Muscle layer of colon (tissue), 2 donors: ENCODE measurements around the gene TSPAN31.
A peak's percentile ranks its signal among the peaks of the same experiment; 100 is the strongest.

Experiments
- H3K27ac ChIP-seq: one replicate; pipeline ENCODE4 v1.7.0; 2013; ENCODE audit warnings: low read depth, mild to moderate bottlenecking, low read length, moderate library complexity
- H3K27me3 ChIP-seq, 2 donors: one replicate each; pipeline ENCODE4 v1.7.0; 2013; ENCODE audit warnings: low read length in 2 of 2, mild to moderate bottlenecking in 2 of 2; ENCODE audit not compliant: insufficient read depth in 2 of 2, control insufficient read depth in 1 of 2
- H3K36me3 ChIP-seq: one replicate; pipeline ENCODE4 v1.7.0; 2013; ENCODE audit warnings: mild to moderate bottlenecking, low read length; ENCODE audit not compliant: insufficient read depth
- H3K4me1 ChIP-seq: one replicate; pipeline ENCODE4 v1.7.0; 2013; ENCODE audit warnings: mild to moderate bottlenecking, low read length; ENCODE audit not compliant: insufficient read depth
- H3K4me3 ChIP-seq, 2 donors: one replicate each; pipeline ENCODE4 v1.7.0; 2013; ENCODE audit warnings: low read length in 2 of 2, low read depth in 1 of 2, mild to moderate bottlenecking in 1 of 2, moderate library complexity in 1 of 2
- H3K9ac ChIP-seq: one replicate; pipeline ENCODE4 v1.7.0; 2013; ENCODE audit warnings: low read length
- H3K9me3 ChIP-seq: one replicate; pipeline ENCODE4 v1.7.0; 2013; ENCODE audit warnings: mild to moderate bottlenecking, low read length
- donor health status: abdominal sarcoma.
- donor health status: Adenocarcinoma of cecum.

The TSPAN31 gene

DNA sequence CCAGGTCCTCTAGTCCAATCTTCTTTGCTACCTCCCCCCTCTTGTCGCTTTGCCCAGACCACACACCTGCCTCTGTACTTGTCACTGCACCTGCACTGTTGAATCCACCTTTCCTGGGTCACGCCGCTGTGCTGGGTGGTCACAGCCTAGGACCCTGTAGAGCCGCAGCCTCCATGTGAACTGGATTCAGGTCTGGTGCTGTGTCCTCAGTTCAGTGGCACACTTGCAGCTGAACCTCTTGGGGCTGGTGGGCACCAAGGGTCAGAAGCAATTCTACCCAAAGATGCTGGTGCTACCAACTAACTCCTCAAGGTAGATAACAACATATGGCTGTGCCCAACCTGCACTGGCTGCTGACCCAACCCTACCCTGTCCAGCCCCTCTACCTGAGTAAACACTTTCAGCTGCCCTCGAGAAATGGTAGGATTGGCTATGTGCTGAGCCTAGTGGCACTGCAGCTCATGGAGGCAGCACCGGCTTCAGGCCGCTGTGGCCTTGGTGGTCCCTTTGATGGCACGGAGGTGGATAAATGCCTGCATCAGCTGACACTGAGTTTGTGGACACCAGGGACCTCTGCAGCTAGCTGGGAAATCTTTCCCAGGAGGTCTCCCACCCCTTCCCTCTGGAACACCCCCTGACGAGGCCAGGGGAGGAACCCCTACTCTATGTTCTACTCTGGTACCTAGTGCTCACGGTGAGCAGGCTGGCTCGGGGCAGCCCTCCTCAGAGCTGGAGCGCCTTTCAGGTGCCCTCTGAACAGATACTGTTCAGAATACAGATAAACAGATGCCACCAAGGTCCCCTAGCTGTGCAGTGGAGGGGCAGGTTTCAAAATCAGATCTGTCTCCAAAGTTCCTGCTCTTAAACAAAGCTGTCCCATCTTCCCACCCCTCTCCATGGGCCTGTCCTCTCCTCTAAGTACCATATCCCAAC is 20.6 kb upstream of the TSPAN31 start:
- H3K4me3 ChIP-seq = no peak overlapping the region
- no peak overlapping the region for H3K27ac ChIP-seq
- no peaks in the 10 kb centered on the region for H3K4me1 ChIP-seq
- no peaks in the 10 kb centered on the region for H3K9me3 ChIP-seq
- no peak overlapping the region for H3K9ac ChIP-seq
- H3K27me3 ChIP-seq = peaks cover 6 to 39% of the 10 kb centered on the region in 2 donors
- H3K36me3 ChIP-seq = peaks cover 17% of the 10 kb centered on the region

DNA sequence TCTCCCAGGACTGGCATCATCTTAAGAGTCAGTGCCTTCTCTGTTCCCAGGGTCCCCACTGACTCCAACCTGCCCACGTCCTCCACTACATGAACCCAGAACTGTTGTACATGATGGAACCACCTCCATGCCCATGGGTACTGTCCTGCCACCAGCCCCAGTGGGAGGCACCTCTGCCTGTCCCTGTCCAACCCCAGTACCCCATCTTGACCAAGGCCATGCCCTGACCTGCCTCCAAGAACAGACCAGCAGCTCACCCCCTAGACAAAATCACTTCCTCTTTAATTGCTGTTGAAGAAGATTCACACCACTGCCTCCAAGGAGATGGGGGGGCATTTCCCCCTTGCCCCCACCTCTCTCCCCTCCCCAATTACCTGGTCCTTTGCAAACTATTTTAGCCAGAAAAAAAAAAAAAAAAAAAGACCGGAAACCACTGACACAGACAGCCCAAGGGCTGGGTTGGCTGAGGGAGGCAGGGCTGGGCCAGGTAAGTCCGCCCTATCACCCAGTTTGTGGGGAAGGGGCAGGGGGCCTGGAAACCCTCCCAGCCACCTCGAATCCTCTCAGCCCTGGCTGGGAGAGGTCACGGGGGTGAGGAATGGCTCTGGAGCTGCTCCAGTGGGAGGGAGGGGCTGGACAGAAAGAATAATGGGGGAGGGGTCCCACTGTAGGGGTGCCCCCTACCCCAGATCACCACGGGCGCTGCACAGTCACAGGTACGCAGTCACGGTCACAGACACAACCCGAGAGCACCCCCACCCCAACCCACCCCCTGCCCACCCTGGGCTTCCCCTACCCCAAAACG is 19.7 kb upstream of the TSPAN31 start:
- H3K4me3 ChIP-seq = no peak overlapping the region
- no peak overlapping the region for H3K9ac ChIP-seq
- no peak overlapping the region for H3K27ac ChIP-seq
- no peaks in the 10 kb centered on the region for H3K4me1 ChIP-seq
- peaks cover 9% of the 10 kb centered on the region for H3K36me3 ChIP-seq
- peaks cover 6 to 39% of the 10 kb centered on the region in 2 donors for H3K27me3 ChIP-seq
- H3K9me3 ChIP-seq = no peaks in the 10 kb centered on the region

- H3K4me1 ChIP-seq = no peaks in the 10 kb centered on the region
- H3K4me3 ChIP-seq = peak overlapping the region in 1 of 2 donors; percentile 56
- peaks cover 2% of the 10 kb centered on the region for H3K36me3 ChIP-seq
- H3K27me3 ChIP-seq = peaks cover 6 to 39% of the 10 kb centered on the region in 2 donors
- no peak overlapping the region for H3K27ac ChIP-seq
- H3K9ac ChIP-seq = no peak overlapping the region
- H3K9me3 ChIP-seq = no peaks in the 10 kb centered on the region
Measured at GRCh38 chr12:57725851-57726150, 19.0 kb upstream of the TSPAN31 start.

GRCh38 chr12:57726151-57726883 is 18.5 kb upstream of the TSPAN31 start:
- Histone ChIP-seq H3K27ac (no peak overlapping the region), H3K27me3 (peaks cover 6 to 39% of the 10 kb centered on the region in 2 donors)

DNA sequence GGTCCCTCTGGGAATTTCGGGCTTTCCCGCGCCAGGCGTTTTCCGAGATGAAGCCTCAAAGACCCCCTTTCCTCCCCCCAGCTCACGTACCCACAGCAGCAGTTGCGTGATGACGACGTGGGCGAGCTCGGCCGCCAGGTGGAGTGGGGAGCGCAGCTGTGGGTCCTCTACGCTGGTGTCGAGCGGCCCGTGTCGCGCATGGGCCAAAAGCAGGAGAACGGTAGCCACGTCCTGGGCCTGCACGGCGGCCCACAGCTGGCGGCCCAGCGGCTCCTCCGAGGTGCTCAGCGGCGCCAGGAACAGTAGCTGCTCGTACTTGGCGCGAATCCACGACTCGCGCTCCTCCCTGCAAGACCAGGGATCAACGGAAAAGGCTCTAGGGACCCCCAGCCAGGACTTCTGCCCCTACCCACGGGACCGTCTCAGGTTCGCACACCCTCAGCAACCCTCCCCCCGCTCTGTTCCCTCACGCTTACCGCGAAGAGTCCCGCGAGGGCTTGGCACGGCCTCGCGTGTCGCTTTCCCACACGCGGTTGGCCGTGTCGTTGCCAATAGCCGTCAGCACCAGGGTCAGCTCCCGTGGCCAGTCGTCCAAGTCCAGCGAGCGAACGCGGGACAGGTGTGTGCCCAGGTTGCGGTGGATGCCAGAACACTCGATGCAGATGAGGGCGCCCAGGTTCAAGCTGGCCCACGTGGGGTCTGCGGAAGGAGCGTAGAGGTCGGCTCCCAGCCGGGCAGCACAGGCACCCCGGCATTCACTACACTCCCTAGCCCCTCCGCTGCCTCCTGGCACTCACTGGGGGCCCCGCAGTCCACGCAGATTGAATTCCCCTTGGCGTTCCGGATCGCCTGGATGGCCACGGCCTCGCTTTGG is 17.7 kb upstream of the TSPAN31 start:
- H3K9ac ChIP-seq = no peak overlapping the region

More at GRCh38 chr12:57726151-57726883, 18.5 kb upstream of the TSPAN31 start:
- no peaks in the 10 kb centered on the region for H3K9me3 ChIP-seq
- H3K4me3 ChIP-seq = peak overlapping the region; percentile 51 to 56
- no peaks in the 10 kb centered on the region for H3K4me1 ChIP-seq
- no peak overlapping the region for H3K9ac ChIP-seq
- no peaks in the 10 kb centered on the region for H3K36me3 ChIP-seq

DNA sequence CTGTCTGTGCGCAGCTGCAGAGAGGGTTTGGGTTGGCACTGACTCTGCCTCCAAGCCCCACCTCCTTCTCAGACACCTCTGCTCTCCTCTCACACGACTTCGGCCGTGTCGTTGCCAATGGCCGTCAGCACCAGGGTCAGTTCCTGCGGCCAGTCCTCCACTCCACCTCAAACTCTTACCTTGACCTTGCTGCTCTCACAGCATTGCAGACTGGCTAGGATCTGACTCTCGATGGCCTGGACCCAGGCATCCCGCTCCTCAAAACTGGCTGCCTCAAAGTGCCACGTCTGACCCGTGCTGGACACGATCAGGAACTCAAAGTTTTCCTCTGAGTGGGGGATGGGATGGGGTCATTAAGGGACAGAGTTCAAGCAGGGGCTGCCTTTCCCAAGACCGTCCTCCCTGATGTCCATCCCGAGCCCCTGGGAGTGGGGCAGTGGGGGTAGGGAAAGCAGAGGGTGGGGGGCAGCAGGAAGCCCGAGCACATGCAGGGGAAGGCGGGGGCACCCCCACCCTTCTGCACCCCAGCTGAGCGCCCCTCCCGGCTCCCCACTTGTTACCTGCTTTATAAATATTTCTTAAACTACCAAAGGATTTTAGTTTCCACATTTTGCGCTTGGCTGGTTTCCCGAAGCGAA is 17.0 kb upstream of the TSPAN31 start:
- Histone ChIP-seq H3K4me1 (no peaks in the 10 kb centered on the region), H3K9ac (no peak overlapping the region), H3K9me3 (no peaks in the 10 kb centered on the region), H3K27me3 (peaks cover 6 to 39% of the 10 kb centered on the region in 2 donors), H3K27ac (no peak overlapping the region), H3K4me3 (no peak overlapping the region), H3K36me3 (no peaks in the 10 kb centered on the region)

More for the DNA sequence above, 17.7 kb upstream of the TSPAN31 start:
- Histone ChIP-seq H3K36me3 (no peaks in the 10 kb centered on the region), H3K4me3 (peak overlapping the region; percentile 51 to 56), H3K4me1 (no peaks in the 10 kb centered on the region), H3K27me3 (peaks cover 6 to 39% of the 10 kb centered on the region in 2 donors), H3K27ac (no peak overlapping the region), H3K9me3 (no peaks in the 10 kb centered on the region)

- Histone ChIP-seq H3K27ac (no peak overlapping the region), H3K27me3 (peaks cover 19 to 42% of the 10 kb centered on the region in 2 donors), H3K9ac (no peak overlapping the region), H3K9me3 (no peaks in the 10 kb centered on the region), H3K4me3 (no peak overlapping the region), H3K4me1 (no peaks in the 10 kb centered on the region), H3K36me3 (no peaks in the 10 kb centered on the region)
Measured at GRCh38 chr12:57729321-57729844, 15.5 kb upstream of the TSPAN31 start.

DNA sequence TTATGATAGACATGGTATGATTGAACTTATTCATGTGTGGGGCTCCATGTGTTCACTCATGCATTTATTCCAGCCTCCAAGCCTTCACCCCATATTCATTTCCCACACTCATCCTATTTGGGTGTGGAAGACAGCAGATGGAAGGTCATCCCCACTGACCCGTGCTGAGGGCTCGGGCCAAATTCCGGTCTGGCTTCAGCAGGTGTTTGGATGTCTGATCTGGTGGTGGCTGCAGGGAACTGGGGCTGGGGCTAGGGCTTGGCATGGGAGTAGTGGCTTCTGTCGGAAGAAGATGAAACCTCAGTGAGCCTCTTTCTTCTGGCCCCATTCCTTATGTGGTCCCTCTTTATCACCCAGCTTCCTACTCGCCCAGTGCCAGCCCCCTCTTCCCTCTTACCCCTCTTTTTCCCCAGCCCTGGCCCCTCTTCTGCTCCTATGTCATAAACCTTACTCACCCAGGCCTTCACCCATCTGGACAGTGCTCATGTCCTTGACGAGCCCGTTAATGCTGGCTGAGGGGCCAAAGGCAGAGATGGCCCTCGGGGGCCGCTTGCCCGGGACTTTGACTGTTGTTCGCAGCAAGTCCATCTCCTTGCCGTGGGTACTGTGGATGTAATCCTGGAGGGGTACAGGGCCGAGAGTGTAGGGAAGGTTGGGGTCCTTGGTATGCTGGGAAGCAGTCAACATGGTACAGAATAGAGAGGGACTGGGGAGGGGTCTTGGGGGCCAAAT is 14.3 kb upstream of the TSPAN31 start:
- Histone ChIP-seq H3K9ac (no peak overlapping the region), H3K27me3 (peaks cover 30 to 41% of the 10 kb centered on the region in 2 donors), H3K4me1 (peaks cover under 1% of the 10 kb centered on the region), H3K9me3 (no peaks in the 10 kb centered on the region), H3K27ac (no peak overlapping the region), H3K4me3 (no peak overlapping the region), H3K36me3 (no peaks in the 10 kb centered on the region)

GRCh38 chr12:57731411-57732080 is 13.3 kb upstream of the TSPAN31 start:
- H3K27me3 ChIP-seq = peaks cover 39 to 43% of the 10 kb centered on the region in 2 donors
- H3K4me3 ChIP-seq = no peak overlapping the region
- no peaks in the 10 kb centered on the region for H3K36me3 ChIP-seq
- no peak overlapping the region for H3K9ac ChIP-seq
- no peak overlapping the region for H3K27ac ChIP-seq
- no peaks in the 10 kb centered on the region for H3K9me3 ChIP-seq
- peaks cover 11% of the 10 kb centered on the region for H3K4me1 ChIP-seq
